Small intestine (tissue), 7 donors: ENCODE results near the gene CD99L2. TPM values are rescaled to one million over a fixed set of nuclear protein-coding genes. Genes with fewer than 3 reads are reported as not detected.

Experiments used
- DNase-seq, 2 donors: peaks; one replicate each; pipeline versions ENCODE4 v3.0.0 to v3.0.0-alpha.2; 2013
- FAIRE-seq: peaks from 2 replicates; lab custom pipeline; 2012; peaks lifted over from hg19 to GRCh38; lab: Jason Lieb, UNC
- H3K27ac ChIP-seq, 3 donors: one replicate each; pipeline ENCODE4 v1.5.1; 2013; ENCODE audit warnings: low read length in 2 of 3, mild to moderate bottlenecking in 2 of 3, control low read depth in 1 of 3, inconsistent platforms in 1 of 3, low read depth in 1 of 3, moderate library complexity in 1 of 3
- H3K27me3 ChIP-seq, 3 donors: one replicate each; pipeline ENCODE4 v1.6.1; 2013; ENCODE audit warnings: low read length in 3 of 3, inconsistent platforms in 1 of 3; ENCODE audit not compliant: control insufficient read depth in 3 of 3, insufficient read depth in 3 of 3
- H3K36me3 ChIP-seq, 3 donors: one replicate each; pipeline ENCODE4 v1.6.1; 2013; ENCODE audit warnings: low read length in 3 of 3, inconsistent platforms in 1 of 3, low read depth in 1 of 3, mild to moderate bottlenecking in 1 of 3, moderate library complexity in 1 of 3; ENCODE audit not compliant: control insufficient read depth in 3 of 3, insufficient read depth in 2 of 3
- H3K4me1 ChIP-seq, 3 donors: one replicate each; pipeline ENCODE4 v1.6.1; 2013; ENCODE audit warnings: low read length in 2 of 3, inconsistent platforms in 1 of 3, low read depth in 1 of 3, mild to moderate bottlenecking in 1 of 3, moderate library complexity in 1 of 3; ENCODE audit not compliant: control insufficient read depth in 3 of 3, insufficient read depth in 2 of 3
- H3K4me3 ChIP-seq, 3 donors: one replicate each; pipeline ENCODE4 v1.5.1; 2013; ENCODE audit warnings: low read length in 3 of 3, control low read depth in 1 of 3, inconsistent platforms in 1 of 3, low read depth in 1 of 3, mild to moderate bottlenecking in 1 of 3, moderate library complexity in 1 of 3
- H3K9me3 ChIP-seq, 2 donors: one replicate each; pipeline ENCODE4 v1.6.1; 2013; ENCODE audit warnings: low read depth in 1 of 2, low read length in 1 of 2; ENCODE audit not compliant: control insufficient read depth in 2 of 2, insufficient read depth in 1 of 2
- WGBS, 3 donors: extraction: QIAGEN DNeasy Blood & Tissue Kit; methylation state at CpG; one replicate each; pipeline ENCODE4 v1.1.7; 2013; 5-methylcytosine and 5-hydroxymethylcytosine counted together
- polyA plus RNA-seq, 4 donors: library from polyadenylated mRNA; stranded (reverse) in 3 of 4; unstranded in 1 of 4; fragments of 200-250 nt in 3 of 4; fragments of 120-200 nt in 1 of 4; gene quantifications; one replicate each; pipeline versions ENCODE4 v1.2.1 to v1.2.3, GENCODE V29; 2013
- donor health status: healthy with polysubstance abuse.
- donor health status: control.
- donor health status: control.
- donor health status: Bipolar disorder and iron deficiency.
- donor health status: healthy.

Gene CD99L2
- polyA plus RNA-seq, 4 donors: 5.9 to 20.5 (median 12.3) TPM

DNA sequence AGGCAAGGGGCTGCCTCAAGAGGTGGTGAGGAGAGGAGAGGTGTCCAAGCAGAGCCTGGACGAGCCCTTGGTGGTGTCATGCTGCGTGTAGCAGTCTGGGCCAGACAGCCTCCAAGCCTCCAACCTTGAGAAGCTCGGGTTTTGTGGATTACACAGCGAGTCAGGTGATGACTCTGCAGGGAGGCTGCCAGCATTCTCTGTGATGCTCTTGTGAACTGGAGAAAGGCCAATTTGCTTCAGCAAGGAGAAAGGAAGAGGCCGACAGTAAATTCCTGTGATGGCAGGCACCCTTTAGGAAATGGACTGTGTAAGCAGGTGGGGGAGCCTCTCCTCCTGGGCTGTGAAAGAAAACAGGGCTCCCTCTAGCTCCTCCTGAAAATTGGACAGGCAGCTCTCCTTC lies 36.0 kb upstream of the CD99L2 start:
- Histone ChIP-seq H3K27me3 (no peaks in the 10 kb centered on the region), H3K36me3 (no peaks in the 10 kb centered on the region), H3K4me3 (no peak overlapping the region), H3K9me3 (no peaks in the 10 kb centered on the region), H3K27ac (no peak overlapping the region), H3K4me1 (no peaks in the 10 kb centered on the region)
- 21 to 33% (median 21%) methylated on average over 5 of the region's 5 CpGs for WGBS, 3 donors
- FAIRE-seq: no peak
- no peak for DNase-seq

GRCh38 chrX:150933945-150934350 lies 35.5 kb upstream of the CD99L2 start:
- no peaks in the 10 kb centered on the region for H3K4me1 ChIP-seq
- 57 to 71% (median 63%) methylated on average over 5 of the region's 5 CpGs for WGBS, 3 donors
- no peak overlapping the region for H3K27ac ChIP-seq
- FAIRE-seq: no peak
- H3K4me3 ChIP-seq: no peak overlapping the region
- H3K27me3 ChIP-seq: no peaks in the 10 kb centered on the region
- no peaks in the 10 kb centered on the region for H3K9me3 ChIP-seq
- no peak for DNase-seq
- no peaks in the 10 kb centered on the region for H3K36me3 ChIP-seq

GRCh38 chrX:150929058-150929457 lies 30.6 kb upstream of the CD99L2 start:
- FAIRE-seq (no peak), DNase-seq (no peak)
- Histone ChIP-seq H3K4me1 (no peaks in the 10 kb centered on the region), H3K9me3 (no peaks in the 10 kb centered on the region), H3K27ac (no peak overlapping the region), H3K4me3 (no peak overlapping the region), H3K27me3 (no peaks in the 10 kb centered on the region), H3K36me3 (no peaks in the 10 kb centered on the region)
- 9 to 63% (median 39%) methylated on average over 2 of the region's 2 CpGs for WGBS, 3 donors

- Histone ChIP-seq H3K4me1 (no peaks in the 10 kb centered on the region), H3K27me3 (no peaks in the 10 kb centered on the region), H3K36me3 (no peaks in the 10 kb centered on the region), H3K9me3 (no peaks in the 10 kb centered on the region), H3K27ac (no peak overlapping the region), H3K4me3 (no peak overlapping the region)
- FAIRE-seq (no peak), DNase-seq (no peak)
- 81 to 98% (median 87%) methylated on average over 2 of the region's 2 CpGs for WGBS, 3 donors
Measured at GRCh38 chrX:150926791-150927190, 28.3 kb upstream of the CD99L2 start.

DNA sequence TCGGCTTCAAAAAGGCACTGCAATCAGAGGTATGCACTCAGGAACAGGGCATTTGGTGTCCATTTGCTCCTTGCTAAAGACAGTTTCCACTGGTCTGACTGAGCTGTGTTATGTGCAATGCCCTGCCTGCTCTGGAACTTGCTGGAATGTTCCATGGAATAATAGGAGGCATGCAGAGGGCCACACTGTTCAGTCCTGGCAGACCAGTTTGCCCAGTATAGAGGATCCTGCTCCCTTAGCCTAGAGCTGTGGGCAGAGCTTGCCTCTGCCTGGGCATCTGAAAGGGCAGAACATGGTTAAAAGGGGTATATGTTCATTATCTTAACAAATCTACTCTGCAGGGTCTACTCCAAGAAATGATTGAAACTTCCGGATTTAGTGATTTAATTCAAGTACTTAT lies 27.8 kb upstream of the CD99L2 start:
- FAIRE-seq (no peak), DNase-seq (no peak)
- no peak overlapping the region for H3K27ac ChIP-seq
- no peaks in the 10 kb centered on the region for H3K27me3 ChIP-seq
- H3K9me3 ChIP-seq: no peaks in the 10 kb centered on the region
- 83 to 94% (median 83%) methylated on average over 2 of the region's 2 CpGs for WGBS, 3 donors
- H3K4me1 ChIP-seq: no peaks in the 10 kb centered on the region
- no peak overlapping the region for H3K4me3 ChIP-seq
- H3K36me3 ChIP-seq: no peaks in the 10 kb centered on the region

DNA sequence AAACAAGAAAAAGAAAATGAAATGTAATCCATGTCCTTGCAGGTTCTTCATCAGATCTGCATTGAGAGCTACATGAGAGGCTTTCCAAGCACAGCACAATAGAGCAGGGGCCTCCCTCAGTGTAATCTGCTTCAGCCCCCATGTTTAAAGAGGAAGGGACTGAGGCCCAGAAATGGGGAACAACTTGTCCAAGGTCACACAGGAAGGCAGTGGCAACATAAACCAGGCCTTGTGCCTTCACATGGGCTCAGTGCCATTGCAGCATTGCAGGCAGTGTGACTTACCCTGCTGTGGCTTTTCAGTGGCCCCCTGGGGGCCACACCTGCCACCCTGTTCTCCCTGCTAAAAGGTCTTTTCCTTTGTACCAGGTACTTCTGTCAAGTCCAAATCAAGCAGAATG lies 20.9 kb upstream of the CD99L2 start:
- no peaks in the 10 kb centered on the region for H3K9me3 ChIP-seq
- no peaks in the 10 kb centered on the region for H3K27me3 ChIP-seq
- FAIRE-seq (no peak), DNase-seq (no peak)
- no peaks in the 10 kb centered on the region for H3K36me3 ChIP-seq
- H3K27ac ChIP-seq: no peak overlapping the region
- H3K4me1 ChIP-seq: no peaks in the 10 kb centered on the region
- H3K4me3 ChIP-seq: no peak overlapping the region

DNA sequence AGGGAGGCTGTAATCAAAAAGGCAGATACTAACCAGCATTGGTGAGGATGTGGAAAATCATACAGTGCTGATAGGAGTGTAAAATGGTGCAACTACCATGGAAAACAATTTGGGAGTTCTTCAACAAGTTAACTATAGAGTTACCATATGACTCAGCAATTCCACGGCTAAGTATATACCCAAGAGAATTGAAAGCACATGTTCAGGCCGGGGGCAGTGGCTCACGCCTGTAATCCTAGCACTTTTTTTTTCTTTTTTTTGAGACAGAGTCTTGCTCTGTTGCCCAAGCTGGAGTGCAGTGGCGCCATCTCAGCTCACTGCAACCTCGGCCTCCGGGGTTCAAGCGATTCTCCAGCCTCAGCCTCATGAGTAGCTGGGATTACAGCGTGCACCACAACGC lies 15.0 kb upstream of the CD99L2 start:
- Histone ChIP-seq H3K36me3 (no peaks in the 10 kb centered on the region), H3K27ac (no peak overlapping the region), H3K4me3 (no peak overlapping the region), H3K4me1 (no peaks in the 10 kb centered on the region), H3K27me3 (no peaks in the 10 kb centered on the region), H3K9me3 (no peaks in the 10 kb centered on the region)
- FAIRE-seq (no peak), DNase-seq (no peak)
- 82 to 90% (median 86%) methylated on average over 9 of the region's 9 CpGs for WGBS, 3 donors

DNA sequence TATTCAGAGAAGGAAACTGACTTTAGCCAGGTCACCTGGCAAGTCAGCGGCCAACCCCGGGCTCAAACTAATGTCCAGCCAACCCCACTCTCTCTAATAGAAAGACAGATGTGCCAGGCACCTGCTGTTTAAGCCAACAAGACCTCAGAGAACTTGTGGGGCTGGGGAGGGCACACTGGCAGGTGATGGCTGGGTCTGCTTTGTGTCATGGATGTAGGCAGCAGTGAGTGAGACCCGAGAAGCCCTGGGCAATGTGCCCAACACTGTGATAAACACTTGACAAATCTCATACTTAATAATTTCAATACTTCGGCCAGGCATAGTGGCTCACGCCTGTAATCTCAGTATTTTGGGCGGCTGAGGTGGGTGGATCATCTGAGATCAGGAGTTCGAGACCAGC lies 9.0 kb upstream of the CD99L2 start:
- no peaks in the 10 kb centered on the region for H3K9me3 ChIP-seq
- no peak overlapping the region for H3K27ac ChIP-seq
- no peak overlapping the region for H3K4me3 ChIP-seq
- no peaks in the 10 kb centered on the region for H3K4me1 ChIP-seq
- no peaks in the 10 kb centered on the region for H3K36me3 ChIP-seq
- no peaks in the 10 kb centered on the region for H3K27me3 ChIP-seq
- 60 to 80% (median 66%) methylated on average over 7 of the region's 7 CpGs for WGBS, 3 donors
- DNase-seq: no peak
- no peak for FAIRE-seq

- Histone ChIP-seq H3K9me3 (no peaks in the 10 kb centered on the region), H3K4me1 (no peaks in the 10 kb centered on the region), H3K27me3 (no peaks in the 10 kb centered on the region), H3K36me3 (no peaks in the 10 kb centered on the region), H3K27ac (no peak overlapping the region), H3K4me3 (no peak overlapping the region)
- WGBS, 3 donors: 60 to 78% (median 73%) methylated on average over 6 of the region's 6 CpGs
- FAIRE-seq (no peak), DNase-seq (no peak)
Measured at GRCh38 chrX:150906694-150907093, 8.2 kb upstream of the CD99L2 start.
